ENCODE data around the gene ASCL2. TPM values are rescaled to one million over a fixed set of nuclear protein-coding genes. Genes with fewer than 3 reads are reported as not detected.
"Not testable (repeated sequence)": the region's sequence is repeated elsewhere in the genome, so short reads cannot be mapped to it uniquely, and the experiment has no call there.

ASCL2 gene
- total RNA-seq, 4 donors from 2014 or later = 2.3 to 14.7 (median 3.0) TPM; not detected in 1

DNA sequence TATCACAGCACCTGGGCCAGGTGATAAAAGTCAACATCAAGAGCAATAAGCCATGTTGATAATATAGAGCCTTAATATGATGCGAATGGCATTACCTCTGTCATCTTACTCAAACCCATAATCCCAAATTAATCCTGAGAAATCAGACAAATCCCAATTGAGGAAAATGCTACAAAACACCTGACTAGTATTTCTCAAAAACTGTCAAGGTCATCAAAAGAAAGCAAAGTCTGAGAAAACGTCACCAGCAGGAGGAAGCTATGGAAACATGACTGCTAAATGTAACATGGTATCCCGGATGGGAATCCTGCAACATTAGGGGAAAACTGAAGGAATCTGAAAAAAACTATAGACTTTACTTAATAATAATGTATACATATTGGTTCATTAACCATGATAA lies 29.6 kb downstream of the ASCL2 start:
- in situ Hi-C loops (cut with MboI; ENCODE audit: low pct_ligation_motif_present in 1 of 4, low pct_unique_long_range_greater_than_20kb in 1 of 4, low sequenced_read_pairs in 3 of 4) (no loop called here), intact Hi-C loops (cut with DNase I; ENCODE audit: low total_unique reads) (no loop called here)
- Histone ChIP-seq H3K9me3 (no peaks in the 10 kb centered on the region), H3K4me3 (no peak overlapping the region), H3K36me3 (no peaks in the 10 kb centered on the region), H3K4me1 (no peaks in the 10 kb centered on the region), H3K27ac (no peak overlapping the region), H3K27me3 (peaks cover 7% of the 10 kb centered on the region)
- DNase-seq = no peak
- 80 to 91% methylated on average over 2 to 3 of the region's 3 CpGs for WGBS, 2 donors (ENCODE audit: low coverage in 1 of 2)
- no peak for TF ChIP-seq EP300 (IDR thresholded peaks at IDR 0.05; ENCODE audit: low read depth)

DNA sequence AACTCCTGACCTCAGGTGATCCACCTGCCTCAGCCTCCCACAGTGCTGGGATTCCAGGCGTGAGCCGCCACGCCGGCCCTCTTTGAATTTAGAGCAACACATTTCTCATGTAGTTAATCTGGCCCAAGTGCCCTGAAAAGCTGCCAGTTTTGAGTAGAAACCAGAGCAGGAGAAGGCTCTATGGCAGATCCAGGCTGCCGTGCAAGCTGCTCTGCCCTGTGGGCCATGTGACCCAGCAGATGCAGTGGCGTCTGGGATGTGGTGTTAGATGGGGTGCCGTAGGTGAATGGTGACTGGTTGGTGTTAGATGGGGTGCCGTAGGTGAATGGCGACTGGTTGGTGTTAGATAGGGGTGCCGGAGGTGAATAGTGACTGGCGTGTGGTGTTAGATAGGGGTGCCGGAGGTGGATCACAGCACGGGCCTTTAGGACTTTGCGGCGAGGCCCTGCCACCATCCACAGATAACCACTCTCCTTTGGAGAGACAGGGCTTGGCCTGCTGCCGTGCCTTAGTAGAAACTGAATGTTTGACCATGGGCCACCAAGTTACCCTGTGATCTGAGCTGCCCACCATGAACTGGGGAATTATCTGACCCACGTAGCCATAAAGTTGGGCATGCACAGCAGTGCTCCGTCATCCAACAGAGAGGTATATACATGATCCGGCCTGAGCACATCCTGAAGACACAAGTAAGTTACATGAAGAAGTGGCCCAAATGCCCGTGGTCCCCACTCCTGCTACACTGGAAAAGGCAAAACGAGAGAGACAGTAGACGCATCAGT lies 32.7 kb downstream of the ASCL2 start:
- TF ChIP-seq EP300 (IDR thresholded peaks at IDR 0.05; ENCODE audit: low read depth) (no peak), POLR2A (IDR thresholded peaks at IDR 0.05) (no peak), POLR2AphosphoS5 (IDR thresholded peaks at IDR 0.05) (no peak)
- TF ChIP-seq, protein P1, sequence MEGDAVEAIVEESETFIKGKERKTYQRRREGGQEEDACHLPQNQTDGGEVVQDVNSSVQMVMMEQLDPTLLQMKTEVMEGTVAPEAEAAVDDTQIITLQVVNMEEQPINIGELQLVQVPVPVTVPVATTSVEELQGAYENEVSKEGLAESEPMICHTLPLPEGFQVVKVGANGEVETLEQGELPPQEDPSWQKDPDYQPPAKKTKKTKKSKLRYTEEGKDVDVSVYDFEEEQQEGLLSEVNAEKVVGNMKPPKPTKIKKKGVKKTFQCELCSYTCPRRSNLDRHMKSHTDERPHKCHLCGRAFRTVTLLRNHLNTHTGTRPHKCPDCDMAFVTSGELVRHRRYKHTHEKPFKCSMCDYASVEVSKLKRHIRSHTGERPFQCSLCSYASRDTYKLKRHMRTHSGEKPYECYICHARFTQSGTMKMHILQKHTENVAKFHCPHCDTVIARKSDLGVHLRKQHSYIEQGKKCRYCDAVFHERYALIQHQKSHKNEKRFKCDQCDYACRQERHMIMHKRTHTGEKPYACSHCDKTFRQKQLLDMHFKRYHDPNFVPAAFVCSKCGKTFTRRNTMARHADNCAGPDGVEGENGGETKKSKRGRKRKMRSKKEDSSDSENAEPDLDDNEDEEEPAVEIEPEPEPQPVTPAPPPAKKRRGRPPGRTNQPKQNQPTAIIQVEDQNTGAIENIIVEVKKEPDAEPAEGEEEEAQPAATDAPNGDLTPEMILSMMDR (IDR thresholded peaks at IDR 0.05) = no peak
- Histone ChIP-seq H3K4me1 (no peaks in the 10 kb centered on the region), H3K27ac (no peak overlapping the region), H3K36me3 (no peaks in the 10 kb centered on the region), H3K9me3 (no peaks in the 10 kb centered on the region), H3K27me3 (peaks cover 5% of the 10 kb centered on the region), H3K4me3 (no peak overlapping the region)
- in situ Hi-C loops (cut with MboI; ENCODE audit: low pct_ligation_motif_present in 1 of 4, low pct_unique_long_range_greater_than_20kb in 1 of 4, low sequenced_read_pairs in 3 of 4) = no loop called here
- 88 to 91% methylated on average over 4 to 22 of the region's 22 CpGs for WGBS, 2 donors (ENCODE audit: low coverage in 1 of 2)
- intact Hi-C loops (cut with DNase I; ENCODE audit: low total_unique reads) = no loop called here
- no peak for DNase-seq

DNA sequence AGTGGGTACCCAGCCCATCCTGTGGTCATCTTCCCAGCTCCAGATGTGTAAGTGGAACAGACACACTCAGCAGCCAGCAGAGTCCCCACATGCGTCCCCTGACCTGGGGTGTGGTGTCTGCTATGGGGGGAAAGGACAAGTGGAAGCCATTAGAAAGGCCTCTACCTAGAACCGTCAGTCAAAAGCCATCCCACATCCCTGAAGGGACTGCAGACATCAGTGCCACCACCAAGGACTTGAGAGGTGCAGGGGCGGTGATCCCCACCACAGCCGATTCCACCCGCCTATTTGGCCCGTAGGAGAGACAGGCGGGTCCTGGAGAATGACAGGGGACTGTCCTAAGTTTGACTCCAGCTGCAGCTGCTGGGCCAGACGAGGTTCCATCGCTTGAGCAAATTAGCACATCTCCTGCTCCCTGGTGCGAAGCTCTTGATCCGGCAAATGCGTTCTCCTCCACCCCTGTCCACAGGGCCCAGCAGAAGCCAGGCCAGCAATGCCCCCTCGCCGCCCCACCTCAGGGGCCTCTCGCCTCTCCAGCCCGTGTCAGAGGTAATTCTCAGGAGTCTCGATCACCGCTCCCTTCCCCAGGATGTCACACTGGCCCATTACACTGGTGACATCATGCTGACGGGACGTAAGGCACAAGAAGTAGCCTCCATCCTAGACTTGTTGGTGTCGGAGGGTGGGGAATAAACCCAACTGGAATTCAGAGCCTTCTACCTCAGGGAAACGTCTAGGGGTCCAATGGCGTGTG lies 33.8 kb downstream of the ASCL2 start:
- intact Hi-C loops (cut with DNase I; ENCODE audit: low total_unique reads); H3K9me3 ChIP-seq; in situ Hi-C loops (cut with MboI; ENCODE audit: low pct_ligation_motif_present in 1 of 4, low pct_unique_long_range_greater_than_20kb in 1 of 4, low sequenced_read_pairs in 3 of 4); H3K4me1 ChIP-seq; H3K27me3 ChIP-seq; H3K36me3 ChIP-seq; H3K4me3 ChIP-seq; H3K27ac ChIP-seq; DNase-seq: not testable (repeated sequence)
- 92 to 93% methylated on average over 3 to 23 of the region's 23 CpGs for WGBS, 2 donors (ENCODE audit: low coverage in 1 of 2)

DNA sequence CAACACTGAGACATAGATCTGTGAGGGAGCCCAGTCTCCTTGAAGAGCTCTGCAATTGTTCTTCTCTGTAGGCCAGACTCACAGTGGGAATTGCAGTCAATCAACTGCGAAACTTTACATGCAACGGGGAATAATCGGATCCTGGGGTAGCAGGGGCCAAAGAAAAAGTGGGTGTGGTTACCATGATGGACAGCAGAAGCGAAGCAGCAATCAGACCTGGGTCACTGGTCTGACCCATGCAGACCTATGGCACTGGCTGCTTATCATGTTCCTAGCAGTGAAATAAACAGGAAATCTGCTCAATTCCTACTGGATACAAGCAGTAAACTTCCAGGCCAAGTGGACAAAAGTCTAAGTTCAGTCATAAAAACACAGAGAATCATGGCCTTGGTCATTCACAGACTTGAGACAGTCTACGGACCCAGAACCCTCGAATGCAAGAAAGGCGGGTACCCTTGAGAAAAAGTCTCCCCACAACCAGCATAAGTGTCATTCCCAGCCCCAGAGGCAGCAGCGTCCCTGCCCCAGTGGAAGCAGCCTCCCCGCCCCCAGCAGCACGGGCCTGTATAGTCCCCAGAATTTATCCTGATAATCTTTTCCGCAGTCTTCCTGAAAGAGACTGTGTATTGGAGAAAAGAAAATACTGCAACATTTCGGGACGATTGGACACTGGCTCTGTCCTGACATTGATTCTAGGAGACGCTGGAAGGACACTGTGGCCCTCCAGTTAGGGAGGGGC lies 34.6 kb downstream of the ASCL2 start:
- WGBS, 2 donors (ENCODE audit: low coverage in 1 of 2) = 76 to 83% methylated on average over 11 to 14 of the region's 14 CpGs
- H3K27me3 ChIP-seq = no peaks in the 10 kb centered on the region
- H3K4me1 ChIP-seq = no peaks in the 10 kb centered on the region
- H3K9me3 ChIP-seq = no peaks in the 10 kb centered on the region
- intact Hi-C loops (cut with DNase I; ENCODE audit: low total_unique reads) = no loop called here
- H3K27ac ChIP-seq = no peak overlapping the region
- no peaks in the 10 kb centered on the region for H3K36me3 ChIP-seq
- in situ Hi-C loops (cut with MboI; ENCODE audit: low pct_ligation_motif_present in 1 of 4, low pct_unique_long_range_greater_than_20kb in 1 of 4, low sequenced_read_pairs in 3 of 4) = no loop called here
- no peak for TF ChIP-seq EP300 (IDR thresholded peaks at IDR 0.05; ENCODE audit: low read depth)
- TF ChIP-seq POLR2AphosphoS5 (IDR thresholded peaks at IDR 0.05) = no peak
- TF ChIP-seq, protein P1 (IDR thresholded peaks at IDR 0.05) = no peak
- TF ChIP-seq POLR2A (IDR thresholded peaks at IDR 0.05) = no peak
- DNase-seq = no peak
- H3K4me3 ChIP-seq = no peak overlapping the region

DNA sequence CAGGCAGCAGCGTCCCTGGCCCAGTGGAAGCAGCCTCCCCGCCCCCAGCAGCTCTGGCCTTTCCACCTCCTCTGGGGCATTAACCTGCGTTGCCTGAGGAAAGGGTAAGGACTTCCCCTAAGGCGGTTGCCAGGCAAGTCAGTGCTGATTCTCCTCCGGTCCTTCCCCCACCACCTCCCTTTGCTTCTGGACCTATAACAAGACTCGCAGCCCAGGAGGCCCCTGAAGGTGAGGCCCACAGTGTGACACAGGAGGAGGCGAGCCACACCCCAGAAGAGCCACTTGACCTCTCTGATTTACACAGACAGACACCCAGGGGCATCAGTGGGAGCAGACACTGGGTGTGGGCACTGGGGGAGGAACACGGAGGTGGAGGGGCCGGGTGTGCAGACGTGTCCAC lies 35.4 kb downstream of the ASCL2 start:
- intact Hi-C loops (cut with DNase I; ENCODE audit: low total_unique reads) (no loop called here), in situ Hi-C loops (cut with MboI; ENCODE audit: low pct_ligation_motif_present in 1 of 4, low pct_unique_long_range_greater_than_20kb in 1 of 4, low sequenced_read_pairs in 3 of 4) (no loop called here)
- TF ChIP-seq EP300 (IDR thresholded peaks at IDR 0.05; ENCODE audit: low read depth) (no peak), POLR2A (IDR thresholded peaks at IDR 0.05) (no peak), POLR2AphosphoS5 (IDR thresholded peaks at IDR 0.05) (no peak)
- TF ChIP-seq, protein P1 (IDR thresholded peaks at IDR 0.05) = no peak
- Histone ChIP-seq H3K4me3 (no peak overlapping the region), H3K9me3 (peaks cover 4 to 5% of the 10 kb centered on the region in 2 donors), H3K4me1 (no peaks in the 10 kb centered on the region), H3K27ac (no peak overlapping the region), H3K36me3 (no peaks in the 10 kb centered on the region), H3K27me3 (no peaks in the 10 kb centered on the region)
- no peak for DNase-seq
- 86% methylated on average over 10 of the region's 10 CpGs; no CpG with 5 or more reads in 1 of the 2 donors for WGBS, 2 donors (ENCODE audit: low coverage in 1 of 2)
